Middle frontal gyrus (tissue), 1 donor: ENCODE results near the gene ALKBH5.

Experiments used
- DNase-seq: peaks from one replicate; pipeline ENCODE4 v3.0.0-alpha.2; 2015; ENCODE audit warnings: low spot score; ENCODE audit errors: extremely low spot score

ALKBH5 gene

GRCh38 chr17:18157354-18157985, 26.2 kb upstream of the ALKBH5 start:
- DNase-seq = no peak

DNA sequence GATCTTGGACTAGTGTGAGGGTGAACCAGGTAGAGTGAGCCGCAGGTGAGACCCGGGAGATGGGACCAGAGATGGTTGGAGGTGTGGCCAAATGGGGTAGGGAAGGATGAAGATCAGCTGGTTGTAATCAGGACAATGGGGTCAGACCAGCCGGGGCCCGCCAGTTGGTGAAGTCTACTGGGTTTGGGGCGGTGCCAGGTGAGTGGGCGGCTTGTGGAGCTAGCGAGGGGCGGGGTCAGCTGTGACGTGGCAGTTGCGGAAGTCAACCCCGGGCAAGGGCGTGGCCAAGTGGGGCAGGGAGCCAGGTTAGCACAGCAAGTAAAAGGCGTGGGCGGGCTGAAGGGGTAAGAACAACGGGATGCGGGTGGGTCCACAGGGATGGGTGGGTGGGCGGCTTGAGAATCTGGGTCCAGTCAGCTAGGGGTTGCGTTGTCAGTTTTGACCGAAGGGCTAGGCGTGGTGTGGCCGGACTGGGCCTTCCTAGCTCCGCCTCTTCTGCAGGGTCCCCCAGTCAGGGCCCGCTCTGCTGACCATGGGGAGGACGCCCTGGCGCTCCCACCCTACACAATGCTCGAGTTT, 25.5 kb upstream of the ALKBH5 start:
- no peak for DNase-seq

- DNase-seq = no peak
Measured at GRCh38 chr17:18159551-18160120, 24.0 kb upstream of the ALKBH5 start.

DNA sequence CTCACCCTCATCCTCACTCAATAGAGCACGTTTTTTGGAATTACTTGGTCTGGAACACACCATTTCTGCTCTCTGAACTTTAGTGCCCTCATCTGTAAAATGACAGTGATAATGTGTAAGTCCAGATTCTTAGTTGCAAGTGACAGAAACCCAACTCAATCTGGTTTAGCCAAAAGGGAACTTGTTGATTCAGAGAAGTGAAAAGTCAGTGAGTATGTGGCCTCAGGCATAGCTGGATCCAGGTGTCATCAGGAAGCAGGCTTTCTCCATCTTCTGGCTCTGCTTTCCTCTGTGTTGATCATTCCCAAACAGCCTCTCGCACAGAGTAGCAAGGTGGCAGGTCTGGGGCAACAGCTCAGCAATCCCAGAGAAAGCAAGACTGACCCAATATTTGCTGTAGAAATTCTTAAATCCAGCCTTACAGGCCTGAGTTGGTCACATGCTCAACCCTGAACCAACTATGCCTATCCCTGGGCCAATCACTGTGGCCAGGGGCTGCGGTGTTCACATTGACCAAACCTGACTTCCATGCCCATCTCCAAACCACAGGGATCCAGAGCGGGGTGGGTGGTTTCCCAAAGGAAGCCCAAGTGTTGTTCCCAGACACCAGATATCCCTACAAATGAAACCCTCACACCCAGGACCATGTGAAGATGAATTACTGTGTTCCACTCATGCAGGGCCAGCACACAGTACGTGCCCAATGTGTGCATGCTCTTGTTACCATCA, 23.3 kb upstream of the ALKBH5 start:
- DNase-seq = no peak

DNA sequence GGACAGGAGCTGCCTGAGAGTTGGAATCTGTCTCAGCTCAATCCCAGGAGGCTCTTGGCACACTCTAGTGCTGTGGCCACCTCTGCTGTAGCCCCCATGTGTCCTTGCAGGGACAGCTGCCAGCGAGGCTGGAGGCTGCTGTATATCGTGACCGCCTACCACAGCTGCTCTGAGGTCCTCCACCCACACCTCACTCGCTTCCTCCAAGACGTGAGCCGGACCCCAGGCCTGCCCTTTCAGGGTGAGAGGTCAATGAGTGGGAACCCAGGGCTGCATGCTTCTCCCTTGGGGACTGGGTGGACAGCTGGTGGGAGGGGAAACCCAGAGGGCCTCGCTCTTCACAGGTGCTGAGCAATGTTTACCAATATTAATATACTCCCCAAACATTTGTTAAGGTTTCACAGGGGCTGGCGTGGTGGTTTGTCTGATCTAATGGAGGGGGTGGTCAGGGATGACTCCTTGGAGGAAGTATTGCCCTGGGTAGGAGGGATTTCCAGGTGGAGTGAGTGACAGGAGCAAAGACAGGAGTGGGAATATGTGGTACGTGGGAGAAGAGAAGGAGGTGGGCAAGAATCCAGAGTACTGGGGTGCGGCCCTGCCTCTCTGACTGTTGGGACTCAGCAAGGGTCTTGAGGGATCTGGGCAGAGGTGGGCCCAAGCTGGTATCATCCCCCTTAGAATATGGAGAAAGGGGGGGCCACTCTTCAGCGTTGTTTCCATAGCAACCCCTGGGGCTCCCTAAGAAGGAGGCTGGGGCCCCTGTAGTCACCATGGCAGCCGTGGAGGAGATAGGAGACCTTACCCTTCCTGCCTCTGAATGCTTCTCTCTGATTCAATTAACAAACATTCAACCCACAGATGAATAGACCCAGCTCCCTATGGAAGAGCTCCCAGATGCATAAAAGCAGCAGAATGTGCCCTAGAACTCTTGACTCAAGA, 22.2 kb upstream of the ALKBH5 start:
- DNase-seq = no peak

- DNase-seq = no peak
Measured at GRCh38 chr17:18163547-18163946, 20.1 kb upstream of the ALKBH5 start.

- DNase-seq = no peak
Measured at GRCh38 chr17:18166894-18167293, 16.7 kb upstream of the ALKBH5 start.

DNA sequence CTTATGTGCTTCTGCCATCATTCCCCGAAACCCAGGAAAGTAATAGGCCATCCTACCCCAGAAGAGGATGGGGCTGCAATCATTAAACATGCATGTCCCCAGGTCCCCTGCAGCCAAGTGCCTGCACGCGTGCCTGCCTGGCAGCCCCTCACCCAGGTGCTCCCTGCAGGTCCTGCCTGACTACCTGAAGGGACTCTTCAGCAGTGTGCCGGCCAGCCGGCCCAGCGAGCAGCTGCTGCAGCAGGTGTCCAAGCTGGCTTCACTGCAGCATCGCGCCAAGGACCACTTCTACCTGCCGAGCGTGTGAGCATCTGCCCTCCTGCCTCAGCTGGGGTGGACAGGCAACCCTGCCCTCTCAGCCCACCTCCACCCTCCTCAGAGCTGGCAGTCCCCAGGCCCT, 16.2 kb upstream of the ALKBH5 start:
- DNase-seq = no peak

DNA sequence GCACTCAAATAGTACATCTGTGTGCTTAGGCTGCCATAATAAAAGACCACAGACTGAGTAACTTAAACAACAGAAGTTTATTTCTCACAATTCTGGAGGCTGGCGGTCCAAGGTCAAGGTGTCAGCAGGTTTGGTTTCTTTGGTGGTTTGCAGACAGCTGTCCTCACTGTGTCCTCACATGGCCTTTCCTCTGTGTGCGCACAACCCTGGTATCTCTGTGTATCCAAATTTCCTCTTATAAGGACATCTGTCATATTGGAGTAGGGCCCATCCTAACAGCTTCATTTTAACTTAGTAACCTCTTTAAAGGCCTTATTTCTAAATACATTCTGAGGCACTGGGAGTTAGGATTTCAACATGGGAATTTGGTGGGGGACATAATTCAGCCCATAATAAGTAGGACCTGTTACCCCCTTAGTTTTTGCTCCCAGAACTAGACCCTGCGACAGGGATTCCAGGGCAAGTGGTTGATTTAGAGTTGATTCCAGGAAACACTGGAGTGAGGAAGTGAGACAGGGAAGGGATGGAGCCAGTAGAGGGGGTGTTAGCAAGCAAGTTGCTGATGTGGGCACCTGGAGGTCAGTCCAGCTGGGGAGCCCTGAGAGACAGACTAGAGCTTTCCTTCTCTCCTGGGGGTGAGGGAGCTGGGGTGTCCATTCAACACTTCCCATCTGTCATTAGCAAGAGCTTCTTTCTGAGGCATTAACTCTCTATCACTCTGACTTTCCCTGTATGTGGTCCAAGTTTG, 10.9 kb upstream of the ALKBH5 start:
- no peak for DNase-seq

DNA sequence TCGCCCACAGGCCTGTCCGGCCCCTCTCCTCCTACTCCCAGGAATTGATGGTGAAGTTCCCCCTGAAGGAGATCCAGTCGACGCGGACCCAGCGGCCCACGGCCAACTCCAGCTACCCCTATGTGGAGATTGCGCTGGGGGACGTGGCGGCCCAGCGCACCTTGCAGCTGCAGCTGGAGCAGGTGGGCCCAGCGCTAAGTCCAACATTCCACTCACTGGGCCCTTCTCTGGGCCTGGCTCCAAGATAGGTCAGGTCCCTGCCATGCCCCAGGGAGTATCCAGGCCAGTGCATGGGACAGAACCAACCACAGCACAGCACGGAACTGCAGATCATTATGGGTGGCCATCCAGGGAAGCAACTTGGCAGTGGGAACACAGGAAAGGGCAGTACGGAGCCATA, 9.9 kb upstream of the ALKBH5 start:
- no peak for DNase-seq

GRCh38 chr17:18176176-18176575, 7.5 kb upstream of the ALKBH5 start:
- no peak for DNase-seq

- no peak for DNase-seq
Measured at GRCh38 chr17:18177133-18177532, 6.5 kb upstream of the ALKBH5 start.

- DNase-seq = no peak
Measured at GRCh38 chr17:18177722-18178121, 5.9 kb upstream of the ALKBH5 start.

GRCh38 chr17:18179196-18179595, 4.4 kb upstream of the ALKBH5 start:
- DNase-seq = no peak

DNA sequence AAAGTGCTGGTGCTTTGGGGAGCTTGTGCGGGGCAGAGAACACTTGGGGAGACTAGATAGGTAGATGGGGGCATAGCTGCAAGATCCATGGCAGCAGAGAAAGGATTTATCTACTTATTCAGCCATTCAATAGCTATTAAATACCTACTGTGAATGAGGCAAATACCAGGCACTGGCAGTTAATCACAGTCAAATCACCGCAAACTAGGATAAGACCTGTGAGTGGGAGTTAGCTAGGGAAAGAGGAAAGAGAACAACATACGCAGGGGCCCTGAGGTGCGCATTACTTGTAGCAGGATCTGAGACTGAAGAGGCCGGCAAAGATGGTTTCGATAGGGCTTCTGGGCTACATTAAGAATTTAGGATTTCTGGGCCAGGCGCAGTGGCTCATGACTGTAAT, 3.8 kb upstream of the ALKBH5 start:
- no peak for DNase-seq

DNA sequence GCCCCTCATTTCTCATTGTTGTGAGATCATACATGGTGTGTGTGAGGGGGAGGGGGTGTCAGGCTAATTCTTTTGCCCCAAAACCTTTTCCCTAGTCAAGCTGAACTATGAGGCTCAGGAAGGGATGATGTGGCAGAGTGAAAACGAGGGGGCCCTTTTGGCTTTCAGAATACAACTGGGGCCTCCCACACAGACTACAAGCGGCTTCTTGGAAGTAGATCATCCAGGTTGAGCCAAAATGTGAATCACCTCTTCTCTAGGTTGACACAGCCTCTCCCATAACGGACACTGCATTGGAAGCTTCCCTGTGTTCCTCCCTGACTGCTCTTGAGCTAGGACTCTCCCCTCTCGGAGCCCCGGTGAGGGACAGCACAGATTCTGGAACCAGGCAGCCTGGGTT, 2.3 kb upstream of the ALKBH5 start:
- no peak for DNase-seq

DNA sequence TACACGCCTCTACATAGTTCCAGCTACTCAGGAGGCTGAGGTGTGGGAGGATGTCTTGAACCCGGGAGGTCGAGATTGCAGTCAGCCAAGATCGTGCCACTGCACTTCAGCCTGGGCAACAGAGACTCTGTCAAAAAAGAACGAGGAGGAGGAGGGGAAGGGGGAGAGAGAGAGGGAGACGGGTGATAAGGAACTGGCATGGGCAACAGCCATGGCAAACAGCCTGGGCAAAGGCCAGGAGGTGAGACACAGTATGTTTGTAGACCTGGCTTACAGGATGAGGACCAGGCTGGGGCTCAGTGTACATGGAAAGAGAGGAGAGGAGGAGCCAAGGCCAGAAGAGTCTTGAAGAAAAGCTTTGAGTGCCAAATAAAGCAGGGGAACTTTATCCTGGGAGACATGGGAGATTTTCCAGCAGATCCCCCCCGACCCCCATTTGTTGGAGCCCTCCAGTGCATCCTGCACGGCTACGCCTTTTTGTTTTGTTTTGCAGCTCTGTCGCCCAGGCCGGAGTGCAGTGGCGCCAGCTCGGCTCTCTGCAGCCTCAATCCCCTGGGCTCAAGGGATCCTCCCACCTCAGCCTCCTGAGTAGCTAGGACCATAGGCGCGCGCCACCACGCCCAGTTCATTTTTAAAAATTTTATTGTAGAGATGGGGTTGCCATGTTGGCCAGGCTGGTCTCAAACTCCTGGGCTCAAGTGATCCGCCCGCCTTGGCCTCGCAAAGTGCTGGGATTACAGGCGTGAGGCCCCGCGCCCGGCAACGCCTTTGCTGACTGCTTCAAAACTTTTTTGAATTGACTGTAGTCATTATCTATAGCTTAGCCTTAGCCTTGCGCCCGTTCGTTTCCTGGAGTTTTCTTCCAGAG, 1.3 kb upstream of the ALKBH5 start:
- no peak for DNase-seq

DNA sequence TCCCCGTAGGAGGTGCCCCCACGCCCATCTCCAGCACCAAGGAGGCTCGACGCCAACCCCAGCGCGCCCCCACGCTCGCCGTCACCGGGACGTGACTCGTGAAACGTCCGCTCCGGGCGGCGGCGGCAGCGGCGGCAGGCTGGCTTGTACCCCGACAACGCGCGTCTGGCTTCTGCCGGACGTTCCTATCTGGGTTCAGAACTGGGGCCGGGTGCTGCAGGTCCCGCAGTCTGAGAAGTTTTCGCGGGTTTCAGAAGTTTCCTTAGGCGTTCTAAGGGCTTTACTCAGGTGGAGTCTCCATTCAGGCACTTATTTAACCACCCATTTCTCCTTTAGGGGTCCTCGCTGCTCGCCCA, 672 bp upstream of the ALKBH5 start:
- DNase-seq = no peak

GRCh38 chr17:18184143-18185031, 759 bp downstream of the ALKBH5 start:
- no peak for DNase-seq
